ENCODE data around the gene AGPAT1.
"Not testable (repeated sequence)": the region's sequence is repeated elsewhere in the genome, so short reads cannot be mapped to it uniquely, and the experiment has no call there.

AGPAT1 gene

DNA sequence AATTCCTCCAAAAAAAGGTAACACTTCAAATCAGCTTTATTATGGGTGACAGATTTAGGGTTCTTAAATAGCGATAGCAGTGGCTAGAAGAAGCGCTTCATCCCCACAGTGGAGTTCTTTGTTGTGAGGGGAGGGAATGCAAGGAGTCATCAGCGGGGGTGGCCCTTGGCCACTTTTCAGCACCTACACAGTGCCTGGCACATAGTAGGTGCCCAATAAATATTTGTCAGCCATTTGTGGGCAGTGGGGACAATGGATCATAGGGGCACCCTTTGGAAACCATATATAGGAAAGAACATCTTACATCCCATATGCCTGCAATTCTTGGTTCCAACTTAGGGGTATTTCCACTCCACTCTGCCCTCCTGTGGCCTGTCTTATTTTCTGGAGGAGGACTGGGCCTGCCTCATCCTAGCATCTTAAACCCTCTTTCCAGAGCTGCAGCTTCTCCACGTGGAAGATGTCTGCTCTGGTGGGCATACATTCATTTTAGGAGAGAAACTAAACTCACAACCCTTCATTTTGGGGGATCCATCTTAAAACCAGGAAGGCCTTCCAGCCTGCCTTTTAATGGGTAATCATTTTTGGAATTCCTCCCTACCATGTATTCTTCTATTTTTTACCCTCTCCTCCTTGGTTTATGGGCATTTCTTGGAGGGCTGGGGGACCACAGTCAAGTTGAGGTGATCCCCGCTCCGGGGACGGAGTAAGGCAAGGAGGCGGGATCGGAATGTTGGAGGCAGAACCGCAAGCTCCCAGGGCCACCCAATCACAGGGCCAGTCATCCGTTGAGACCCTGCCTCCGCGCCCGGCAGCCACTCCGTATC is 19.2 kb upstream of the AGPAT1 start:
- peak overlapping the region; percentile 47 for H3K4me3 ChIP-seq (ENCODE audit: control insufficient read depth, low read depth, low read length)
- DNase-seq (ENCODE audit: low read depth) = peak; percentile 18
- TF ChIP-seq, protein P1, sequence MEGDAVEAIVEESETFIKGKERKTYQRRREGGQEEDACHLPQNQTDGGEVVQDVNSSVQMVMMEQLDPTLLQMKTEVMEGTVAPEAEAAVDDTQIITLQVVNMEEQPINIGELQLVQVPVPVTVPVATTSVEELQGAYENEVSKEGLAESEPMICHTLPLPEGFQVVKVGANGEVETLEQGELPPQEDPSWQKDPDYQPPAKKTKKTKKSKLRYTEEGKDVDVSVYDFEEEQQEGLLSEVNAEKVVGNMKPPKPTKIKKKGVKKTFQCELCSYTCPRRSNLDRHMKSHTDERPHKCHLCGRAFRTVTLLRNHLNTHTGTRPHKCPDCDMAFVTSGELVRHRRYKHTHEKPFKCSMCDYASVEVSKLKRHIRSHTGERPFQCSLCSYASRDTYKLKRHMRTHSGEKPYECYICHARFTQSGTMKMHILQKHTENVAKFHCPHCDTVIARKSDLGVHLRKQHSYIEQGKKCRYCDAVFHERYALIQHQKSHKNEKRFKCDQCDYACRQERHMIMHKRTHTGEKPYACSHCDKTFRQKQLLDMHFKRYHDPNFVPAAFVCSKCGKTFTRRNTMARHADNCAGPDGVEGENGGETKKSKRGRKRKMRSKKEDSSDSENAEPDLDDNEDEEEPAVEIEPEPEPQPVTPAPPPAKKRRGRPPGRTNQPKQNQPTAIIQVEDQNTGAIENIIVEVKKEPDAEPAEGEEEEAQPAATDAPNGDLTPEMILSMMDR (IDR thresholded peaks at IDR 0.05; ENCODE audit: control insufficient read depth, insufficient read depth, low read depth, low read length, missing control alignments) = peak; percentile 69

DNA sequence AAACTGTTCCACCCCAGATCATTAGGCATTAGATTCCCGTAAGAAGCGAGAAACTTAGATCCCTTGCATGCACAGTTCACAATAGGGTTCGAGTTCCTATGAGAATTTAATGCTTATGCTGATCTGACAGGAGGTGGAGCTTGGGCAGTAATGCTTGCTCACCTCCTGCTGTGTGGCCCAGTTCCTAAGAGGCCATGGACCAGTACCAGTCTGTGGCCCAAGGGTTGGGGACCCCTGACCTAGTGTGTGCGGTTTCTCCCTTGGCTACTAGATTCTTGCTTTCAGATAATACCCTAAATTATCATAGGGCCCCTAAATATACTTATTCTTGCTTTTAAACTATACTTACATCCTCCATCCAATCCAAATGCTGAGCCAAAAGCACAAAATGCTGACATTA is 18.5 kb upstream of the AGPAT1 start:
- TF ChIP-seq, protein P1 (IDR thresholded peaks at IDR 0.05; ENCODE audit: control insufficient read depth, insufficient read depth, low read depth, low read length, missing control alignments) = no peak
- no peak for DNase-seq (ENCODE audit: low read depth)
- no peak overlapping the region for H3K4me3 ChIP-seq (ENCODE audit: control insufficient read depth, low read depth, low read length)

DNA sequence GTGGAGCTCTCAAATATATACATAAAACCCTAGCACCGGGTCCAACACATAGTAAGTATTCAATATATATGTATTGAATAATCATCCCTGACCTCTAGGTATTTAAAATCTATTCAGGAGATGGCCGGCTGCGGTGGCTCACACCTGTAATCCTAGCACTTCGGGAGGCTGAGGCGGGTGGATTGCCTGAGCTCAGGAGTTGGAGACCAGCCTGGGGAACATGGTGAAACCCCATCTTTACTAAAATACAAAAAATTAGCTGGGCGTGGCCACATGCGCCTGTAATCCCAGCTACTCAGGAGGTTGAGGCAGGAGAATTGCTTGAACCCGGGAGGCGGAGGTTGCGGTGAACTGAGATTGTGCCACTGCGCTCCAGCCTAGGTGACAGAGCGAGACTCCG is 17.2 kb upstream of the AGPAT1 start:
- DNase-seq (ENCODE audit: low read depth); H3K4me3 ChIP-seq (ENCODE audit: control insufficient read depth, low read depth, low read length): not testable (repeated sequence)

DNA sequence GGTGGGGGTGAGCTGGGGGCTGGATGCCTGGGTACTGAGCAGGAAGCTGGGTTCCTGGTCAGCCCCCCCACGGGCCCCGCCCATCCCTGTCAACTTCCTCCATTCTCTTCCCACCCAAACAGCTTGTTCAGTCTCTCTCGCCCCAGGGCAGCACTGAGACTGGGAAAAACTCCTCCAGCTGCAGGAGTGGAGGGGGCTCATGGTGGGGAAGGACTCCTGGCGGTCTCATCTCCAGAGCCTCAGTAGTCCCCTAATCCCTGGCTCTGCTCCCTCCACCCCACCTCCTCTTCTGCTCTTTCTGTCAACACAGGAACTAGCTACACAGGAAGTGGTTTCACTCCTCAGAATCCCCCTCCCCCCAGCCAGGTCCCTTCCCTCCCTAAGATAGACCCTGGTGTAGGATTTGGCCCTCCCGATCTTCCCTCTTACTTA is 16.7 kb upstream of the AGPAT1 start, which contains the start of gene GPSM3:
TSS of gene GPSM3 (minus strand) at position 36 of the 432 bp plus-strand sequence. CDS start 130 bp downstream, outside the sequence.
- H3K4me3 ChIP-seq (ENCODE audit: control insufficient read depth, low read depth, low read length) = no peak within 1 kb of the TSS
- no peak for DNase-seq (ENCODE audit: low read depth)
- TF ChIP-seq, protein P1 (IDR thresholded peaks at IDR 0.05; ENCODE audit: control insufficient read depth, insufficient read depth, low read depth, low read length, missing control alignments) = no peak

DNA sequence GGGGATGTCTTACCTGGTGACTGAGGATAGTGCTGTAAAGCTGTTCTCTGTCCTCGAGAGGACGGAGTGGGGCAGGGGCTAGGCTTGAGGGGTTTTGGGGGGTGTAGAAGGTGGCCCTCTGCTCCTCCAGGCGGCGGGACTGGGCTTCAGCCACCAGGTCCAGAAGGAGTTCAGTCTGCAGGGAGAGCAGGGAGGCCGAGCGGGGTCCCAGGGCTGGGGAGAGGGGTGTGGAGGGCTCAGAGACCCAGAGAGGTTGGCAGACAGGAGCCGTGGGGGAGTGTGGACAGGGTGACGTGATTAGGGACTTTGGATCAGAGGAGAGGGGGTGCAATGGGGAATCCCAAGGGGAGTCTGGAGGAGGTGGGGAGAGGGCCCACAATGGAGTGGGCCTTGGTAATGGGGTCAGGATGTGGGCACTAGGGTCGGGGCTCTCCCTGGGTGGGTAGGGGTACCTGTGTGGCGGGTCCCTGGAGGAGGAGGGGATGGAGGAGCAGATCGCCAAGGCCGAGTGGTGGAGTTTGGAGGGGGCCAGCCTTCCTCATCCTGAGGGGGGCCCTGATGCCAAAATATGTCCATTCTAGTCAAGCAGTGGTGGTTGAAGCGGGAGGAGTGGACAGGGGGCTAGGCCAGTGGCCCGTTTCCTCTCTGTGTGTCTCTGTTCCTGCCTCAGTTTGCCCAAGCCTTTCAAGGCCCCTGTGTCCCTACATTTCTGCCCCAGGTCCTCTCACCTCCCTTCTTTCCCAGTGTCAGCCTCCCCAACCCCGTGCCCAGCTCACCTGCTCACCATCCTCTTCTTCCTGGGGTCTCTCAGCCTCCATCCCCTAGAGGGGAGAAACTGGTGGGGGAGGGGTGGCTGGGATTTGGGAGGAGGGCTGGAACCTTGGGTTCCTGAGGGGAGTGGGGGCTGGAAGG is 16.1 kb upstream of the AGPAT1 start:
- no peak overlapping the region for H3K4me3 ChIP-seq (ENCODE audit: control insufficient read depth, low read depth, low read length)
- TF ChIP-seq, protein P1 (IDR thresholded peaks at IDR 0.05; ENCODE audit: control insufficient read depth, insufficient read depth, low read depth, low read length, missing control alignments) = no peak
- no peak for DNase-seq (ENCODE audit: low read depth)

DNA sequence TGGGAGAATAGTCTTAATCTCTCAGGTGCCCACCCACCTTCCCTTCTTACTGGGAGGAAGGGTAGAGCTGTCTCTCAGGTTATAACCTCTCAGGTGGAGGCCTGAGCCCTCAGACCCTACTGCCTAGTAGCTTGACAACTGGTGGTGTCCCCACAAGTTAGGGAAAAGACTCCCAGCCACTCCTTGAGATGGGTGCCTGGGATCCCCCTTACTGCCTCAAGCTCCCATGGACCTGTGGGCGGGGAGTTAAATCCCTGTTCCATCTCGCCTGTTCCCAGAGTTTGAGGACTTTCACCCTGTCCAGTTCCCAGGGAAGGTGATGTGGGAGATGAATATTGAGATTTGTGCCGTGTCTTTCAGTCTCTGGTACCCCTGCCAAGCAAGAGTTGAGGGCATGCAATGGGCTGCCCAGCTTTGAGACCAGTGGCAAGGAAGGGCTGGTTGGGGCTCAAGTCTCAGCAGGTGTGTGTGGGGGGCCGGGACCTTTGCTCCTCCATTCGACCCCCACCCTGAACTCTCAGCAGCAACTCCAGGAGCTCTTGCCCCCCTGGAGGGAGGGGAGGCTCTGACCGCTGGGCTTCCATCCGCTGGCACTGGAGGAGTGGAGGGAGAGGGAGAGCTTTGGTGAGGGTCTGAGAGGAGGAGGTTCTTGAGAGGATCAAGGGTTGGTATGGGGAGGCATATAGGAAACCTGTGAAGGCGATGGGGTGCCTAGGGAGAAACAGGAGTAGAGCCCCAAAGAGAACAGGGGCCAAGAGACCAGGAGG is 15.2 kb upstream of the AGPAT1 start:
- no peak for DNase-seq (ENCODE audit: low read depth)
- no peak overlapping the region; the same call in 1 of the 2 replicates for H3K4me3 ChIP-seq (ENCODE audit: control insufficient read depth, low read depth, low read length)
- TF ChIP-seq, protein P1 (IDR thresholded peaks at IDR 0.05; ENCODE audit: control insufficient read depth, insufficient read depth, low read depth, low read length, missing control alignments) = no peak
